ENCODE results near the gene SMR3A.

SMR3A gene

GRCh38 chr4:70382691-70383181, 22.2 kb downstream of the SMR3A start, which contains the start of gene SMR3B:
SMR3B (plus strand) TSS chr4:70383131; CDS start chr4:70384511, 1,380 bp downstream.
- no peaks in the 10 kb centered on the region for H3K36me3 ChIP-seq (replicated peaks)
- DNase-seq (ENCODE audit: low spot score in 2 of 2), result no peak
- no peaks in the 10 kb centered on the region for H3K4me1 ChIP-seq
- H3K9me3 ChIP-seq, result no peaks in the 10 kb centered on the region
- in situ Hi-C loops (cut with MboI; ENCODE audit: low sequenced_read_pairs), result no loop called here
- H3K27me3 ChIP-seq (ENCODE audit: low read depth), result no peaks in the 10 kb centered on the region
- H3K4me3 ChIP-seq, result no peak within 1 kb of the TSS

- H3K9me3 ChIP-seq, result no peaks in the 10 kb centered on the region
Observed at GRCh38 chr4:70392057-70392776, 31.7 kb downstream of the SMR3A start.

GRCh38 chr4:70397580-70397979, 37.0 kb downstream of the SMR3A start, which contains the start of gene OPRPN:
OPRPN (plus strand) TSS chr4:70397940; CDS start chr4:70399286, 1,346 bp downstream.
- DNase-seq (ENCODE audit: low spot score in 2 of 2), result no peak
- in situ Hi-C loops (cut with MboI; ENCODE audit: low sequenced_read_pairs), result no loop called here

More at GRCh38 chr4:70392057-70392776, 31.7 kb downstream of the SMR3A start:
- Histone ChIP-seq H3K4me1 (no peaks in the 10 kb centered on the region; the same call in 1 of the 2 replicates), H3K27me3 (ENCODE audit: low read depth) (no peaks in the 10 kb centered on the region), H3K4me3 (no peak overlapping the region), H3K36me3 (replicated peaks) (no peaks in the 10 kb centered on the region)
- no peak for DNase-seq (ENCODE audit: low spot score in 2 of 2)
- in situ Hi-C loops (cut with MboI; ENCODE audit: low sequenced_read_pairs), result no loop called here

GRCh38 chr4:70399319-70399718, 38.8 kb downstream of the SMR3A start:
- no peak for DNase-seq (ENCODE audit: low spot score in 2 of 2)
- no peaks in the 10 kb centered on the region; the same call in 1 of the 2 replicates for H3K4me1 ChIP-seq
- H3K27me3 ChIP-seq (ENCODE audit: low read depth), result no peaks in the 10 kb centered on the region
- H3K4me3 ChIP-seq, result no peak overlapping the region
- H3K36me3 ChIP-seq (replicated peaks), result no peaks in the 10 kb centered on the region
- no peaks in the 10 kb centered on the region for H3K9me3 ChIP-seq
- in situ Hi-C loops (cut with MboI; ENCODE audit: low sequenced_read_pairs), result no loop called here

More at GRCh38 chr4:70397580-70397979, 37.0 kb downstream of the SMR3A start, which contains the start of gene OPRPN:
- Histone ChIP-seq H3K36me3 (replicated peaks) (no peaks in the 10 kb centered on the region), H3K4me3 (no peak within 1 kb of the TSS), H3K27me3 (ENCODE audit: low read depth) (no peaks in the 10 kb centered on the region), H3K9me3 (no peaks in the 10 kb centered on the region), H3K4me1 (no peaks in the 10 kb centered on the region; the same call in 1 of the 2 replicates)

- DNase-seq (ENCODE audit: low spot score in 2 of 2), result no peak
- no peaks in the 10 kb centered on the region for H3K27me3 ChIP-seq (ENCODE audit: low read depth)
- no peaks in the 10 kb centered on the region for H3K4me1 ChIP-seq
- no peaks in the 10 kb centered on the region for H3K9me3 ChIP-seq
- H3K4me3 ChIP-seq, result no peak overlapping the region
- H3K36me3 ChIP-seq (replicated peaks), result no peaks in the 10 kb centered on the region
- in situ Hi-C loops (cut with MboI; ENCODE audit: low sequenced_read_pairs), result no loop called here
Observed at GRCh38 chr4:70402762-70403161, 42.2 kb downstream of the SMR3A start.

- H3K4me1 ChIP-seq, result no peaks in the 10 kb centered on the region
- no peaks in the 10 kb centered on the region for H3K36me3 ChIP-seq (replicated peaks)
- H3K4me3 ChIP-seq, result no peak overlapping the region
- no peaks in the 10 kb centered on the region for H3K27me3 ChIP-seq (ENCODE audit: low read depth)
- in situ Hi-C loops (cut with MboI; ENCODE audit: low sequenced_read_pairs), result no loop called here
- no peaks in the 10 kb centered on the region for H3K9me3 ChIP-seq
- no peak for DNase-seq (ENCODE audit: low spot score in 2 of 2)
Observed at GRCh38 chr4:70405765-70406164, 45.2 kb downstream of the SMR3A start.
